HL-60 (cell line): ENCODE data around the gene SLC51B.

Experiments
- DNase-seq, 2 experiments: peaks; one replicate each; pipeline ENCODE4 v3.0.0-alpha.2; 2010 to 2020; ENCODE audit warnings: low read depth in 1 of 2, low spot score in 1 of 2
- H3K27ac ChIP-seq: fragments of 250-450 bp; sonication (Bioruptor Pico); replicated peaks from 2 replicates; pipeline ENCODE4 v1.5.1; 2020; ENCODE audit warnings: mild to moderate bottlenecking, moderate library complexity
- H3K27me3 ChIP-seq: fragments of 250-450 bp; sonication (Bioruptor Pico); 2 replicates; pipeline ENCODE4 v1.5.1; 2021; ENCODE audit warnings: mild to moderate bottlenecking, moderate library complexity; ENCODE audit not compliant: insufficient read depth, poor library complexity, severe bottlenecking
- H3K4me3 ChIP-seq: replicated peaks from 2 replicates; pipeline ENCODE4 v1.5.1; 2011; ENCODE audit warnings: mild to moderate bottlenecking, control low read depth, low read length; ENCODE audit not compliant: insufficient read depth
- CTCF ChIP-seq: IDR thresholded peaks from one replicate; pipeline ENCODE4 v1.5.1; 2011; ENCODE audit warnings: low read length, control low read depth, inconsistent platforms; ENCODE audit not compliant: insufficient read depth
- GABPA ChIP-seq: IDR thresholded peaks from 2 replicates; pipeline ENCODE4 v1.6.1; 2012; ENCODE audit warnings: low read depth
- POLR2AphosphoS5 ChIP-seq: IDR thresholded peaks from 2 replicates; pipeline ENCODE4 v1.6.1; 2012; ENCODE audit warnings: low read depth
- REST ChIP-seq: IDR thresholded peaks from 2 replicates; pipeline ENCODE4 v1.6.1; 2012; ENCODE audit warnings: low read depth; ENCODE audit not compliant: insufficient replicate concordance
- SPI1 ChIP-seq: IDR thresholded peaks from 2 replicates; pipeline ENCODE4 v1.6.1; 2012; ENCODE audit warnings: low read depth, mild to moderate bottlenecking, borderline replicate concordance

The SLC51B gene

DNA sequence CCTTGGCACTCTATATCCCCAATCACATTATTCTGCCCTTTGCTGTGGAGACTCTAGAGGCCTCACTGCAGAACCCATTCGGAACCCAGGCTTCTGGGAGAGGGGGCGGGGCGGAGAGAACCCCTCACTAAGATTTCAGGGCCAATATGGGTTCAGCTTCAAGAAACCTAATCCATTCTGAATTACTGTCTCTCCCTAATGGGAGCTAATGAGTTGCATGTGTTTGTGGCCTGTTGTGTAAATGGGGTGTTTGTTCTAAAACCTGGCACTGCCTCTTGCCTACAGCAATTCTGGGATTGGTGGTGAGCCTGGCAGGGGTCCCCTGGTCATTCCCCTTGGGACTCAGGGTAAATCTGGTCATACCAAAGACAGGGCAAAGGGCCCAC, 23.2 kb downstream of the SLC51B start:
- no peak overlapping the region for H3K27ac ChIP-seq
- H3K4me3 ChIP-seq: no peak overlapping the region
- TF ChIP-seq CTCF (no peak), REST (no peak), GABPA (no peak), POLR2AphosphoS5 (no peak), SPI1 (no peak)
- DNase-seq: no peak
- H3K27me3 ChIP-seq: peaks cover 27% of the 10 kb centered on the region

DNA sequence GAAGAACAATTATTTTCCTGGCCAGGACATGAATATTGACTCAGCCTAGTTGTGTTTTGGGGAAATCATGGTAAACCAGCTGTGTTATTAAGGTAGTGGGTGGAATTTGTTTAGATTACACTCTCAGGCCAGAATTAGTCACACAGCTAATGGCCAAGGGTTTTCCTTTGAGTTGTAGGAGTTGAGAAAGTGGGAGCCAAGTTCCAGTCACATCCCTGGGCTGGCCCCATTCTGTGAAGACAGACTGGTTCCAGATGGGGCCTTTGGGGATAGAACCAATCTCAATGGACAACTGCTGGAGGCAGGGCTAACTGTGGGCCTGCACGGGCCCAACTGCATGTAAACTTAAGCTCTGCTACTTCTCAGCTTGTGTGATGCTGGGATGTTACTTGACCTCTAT, 24.0 kb downstream of the SLC51B start:
- Histone ChIP-seq H3K4me3 (no peak overlapping the region), H3K27me3 (peaks cover 27% of the 10 kb centered on the region), H3K27ac (no peak overlapping the region)
- TF ChIP-seq POLR2AphosphoS5 (no peak), SPI1 (no peak), REST (no peak), GABPA (no peak), CTCF (no peak)
- DNase-seq: no peak

GRCh38 chr15:65069779-65070546, 24.8 kb downstream of the SLC51B start:
- Histone ChIP-seq H3K4me3 (no peak overlapping the region), H3K27ac (no peak overlapping the region), H3K27me3 (peaks cover 27% of the 10 kb centered on the region)
- no peak for DNase-seq
- no peak for TF ChIP-seq CTCF
- TF ChIP-seq REST: no peak
- TF ChIP-seq POLR2AphosphoS5: no peak
- no peak for TF ChIP-seq GABPA
- no peak for TF ChIP-seq SPI1
